Loucy (cell line): ENCODE results near the gene BBIP1.

Experiments
- H2AFZ ChIP-seq: fragments of 200-600 bp; sonication (generic); 2 replicates; pipeline ENCODE4 v1.6.0; 2016; ENCODE audit warnings: antibody characterized with exemption, mild to moderate bottlenecking, low read length, moderate library complexity
- H3F3A ChIP-seq: fragments of 200-600 bp; 2 replicates; pipeline ENCODE4 v1.6.0; 2016; ENCODE audit warnings: antibody characterized with exemption, low read depth, mild to moderate bottlenecking
- H3K27me3 ChIP-seq: fragments of 200-600 bp; sonication (generic); 2 replicates; pipeline ENCODE4 v1.6.1; 2014; ENCODE audit warnings: low read length, mild to moderate bottlenecking; ENCODE audit not compliant: insufficient read depth, poor library complexity, severe bottlenecking
- H3K36me3 ChIP-seq: fragments of 200-600 bp; sonication (generic); 2 replicates; pipeline ENCODE4 v1.6.1; 2016; ENCODE audit warnings: low read length; ENCODE audit not compliant: insufficient read depth
- H3K4me1 ChIP-seq: fragments of 200-600 bp; sonication (generic); 2 replicates; pipeline ENCODE4 v1.5.1; 2014; ENCODE audit warnings: low read length, mild to moderate bottlenecking; ENCODE audit not compliant: insufficient read depth, poor library complexity, severe bottlenecking
- H3K4me2 ChIP-seq: fragments of 200-600 bp; sonication (generic); 2 replicates; pipeline ENCODE4 v1.6.0; 2014; ENCODE audit warnings: antibody characterized with exemption, low read length, low read depth, mild to moderate bottlenecking; ENCODE audit not compliant: poor library complexity, severe bottlenecking
- H3K4me3 ChIP-seq: fragments of 200-600 bp; sonication (generic); 2 replicates; pipeline ENCODE4 v1.5.1; 2014; ENCODE audit warnings: low read length, mild to moderate bottlenecking, mixed read lengths; ENCODE audit not compliant: poor library complexity, severe bottlenecking
- H3K79me2 ChIP-seq: fragments of 200-600 bp; sonication (generic); 2 replicates; pipeline ENCODE4 v1.6.1; 2014; ENCODE audit warnings: low read length; ENCODE audit not compliant: insufficient read depth
- H3K9ac ChIP-seq: fragments of 200-600 bp; sonication (generic); 2 replicates; pipeline ENCODE4 v1.6.0; 2014; ENCODE audit warnings: mild to moderate bottlenecking, low read depth, low read length, moderate library complexity; ENCODE audit not compliant: poor library complexity, severe bottlenecking
- H3K9me2 ChIP-seq: fragments of 200-600 bp; sonication (generic); replicated peaks from 2 replicates; pipeline ENCODE4 v1.6.1; 2016; ENCODE audit warnings: low read depth, low read length, mixed read lengths
- H3K9me3 ChIP-seq: fragments of 200-600 bp; sonication (generic); 2 replicates; pipeline ENCODE4 v1.6.1; 2014; ENCODE audit warnings: mild to moderate bottlenecking, antibody characterized with exemption, low read length, low read depth; ENCODE audit not compliant: insufficient read depth
- H4K20me1 ChIP-seq: fragments of 200-600 bp; sonication (generic); 2 replicates; pipeline ENCODE4 v1.6.0; 2014; ENCODE audit warnings: antibody characterized with exemption, low read length, mild to moderate bottlenecking; ENCODE audit not compliant: insufficient read depth, poor library complexity, severe bottlenecking
- EZH2phosphoT487 ChIP-seq: fragments of 200-600 bp; IDR thresholded peaks from 2 replicates; pipeline ENCODE4 v1.6.1; 2018; ENCODE audit warnings: antibody characterized with exemption, mild to moderate bottlenecking, moderate library complexity, borderline replicate concordance
- TF ChIP-seq, protein P1 (sequence below): fragments of 200-600 bp; sonication (generic); conservative IDR thresholded peaks from 2 replicates; pipeline ENCODE4 v1.5.1; 2014; ENCODE audit warnings: mild to moderate bottlenecking, antibody characterized with exemption, low read length

The BBIP1 gene

DNA sequence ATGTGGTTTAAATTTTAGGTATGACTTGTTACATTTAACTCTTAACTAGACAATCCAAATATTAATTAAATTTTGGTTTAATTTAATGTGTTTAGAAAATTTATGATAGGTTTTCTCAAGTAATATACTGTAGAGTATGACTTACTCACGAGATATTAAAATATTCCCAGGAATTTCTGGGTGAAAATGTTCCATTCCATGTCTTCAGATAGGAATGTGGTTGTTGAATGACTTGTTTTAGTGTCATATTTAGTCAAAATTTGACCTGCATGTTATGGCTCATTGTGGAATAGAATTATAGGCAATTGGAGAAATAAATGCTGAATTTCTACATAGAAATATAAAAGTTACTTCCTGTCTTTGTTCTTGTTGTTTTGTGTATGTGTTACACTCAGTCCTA is 47.2 kb upstream of the BBIP1 start:
- Histone ChIP-seq H3K9me2 (no peaks in the 10 kb centered on the region), H3K9ac (no peak overlapping the region), H3F3A (no peaks in the 10 kb centered on the region), H3K4me1 (no peaks in the 10 kb centered on the region), H3K4me2 (no peak overlapping the region), H3K79me2 (peaks cover 93% of the 10 kb centered on the region), H3K36me3 (peaks cover 9% of the 10 kb centered on the region), H3K27me3 (no peaks in the 10 kb centered on the region), H4K20me1 (peaks cover 42% of the 10 kb centered on the region), H3K9me3 (no peaks in the 10 kb centered on the region), H3K4me3 (no peak overlapping the region), H2AFZ (no peak overlapping the region)
- no peak for TF ChIP-seq EZH2phosphoT487
- TF ChIP-seq, protein P1, sequence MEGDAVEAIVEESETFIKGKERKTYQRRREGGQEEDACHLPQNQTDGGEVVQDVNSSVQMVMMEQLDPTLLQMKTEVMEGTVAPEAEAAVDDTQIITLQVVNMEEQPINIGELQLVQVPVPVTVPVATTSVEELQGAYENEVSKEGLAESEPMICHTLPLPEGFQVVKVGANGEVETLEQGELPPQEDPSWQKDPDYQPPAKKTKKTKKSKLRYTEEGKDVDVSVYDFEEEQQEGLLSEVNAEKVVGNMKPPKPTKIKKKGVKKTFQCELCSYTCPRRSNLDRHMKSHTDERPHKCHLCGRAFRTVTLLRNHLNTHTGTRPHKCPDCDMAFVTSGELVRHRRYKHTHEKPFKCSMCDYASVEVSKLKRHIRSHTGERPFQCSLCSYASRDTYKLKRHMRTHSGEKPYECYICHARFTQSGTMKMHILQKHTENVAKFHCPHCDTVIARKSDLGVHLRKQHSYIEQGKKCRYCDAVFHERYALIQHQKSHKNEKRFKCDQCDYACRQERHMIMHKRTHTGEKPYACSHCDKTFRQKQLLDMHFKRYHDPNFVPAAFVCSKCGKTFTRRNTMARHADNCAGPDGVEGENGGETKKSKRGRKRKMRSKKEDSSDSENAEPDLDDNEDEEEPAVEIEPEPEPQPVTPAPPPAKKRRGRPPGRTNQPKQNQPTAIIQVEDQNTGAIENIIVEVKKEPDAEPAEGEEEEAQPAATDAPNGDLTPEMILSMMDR = no peak

DNA sequence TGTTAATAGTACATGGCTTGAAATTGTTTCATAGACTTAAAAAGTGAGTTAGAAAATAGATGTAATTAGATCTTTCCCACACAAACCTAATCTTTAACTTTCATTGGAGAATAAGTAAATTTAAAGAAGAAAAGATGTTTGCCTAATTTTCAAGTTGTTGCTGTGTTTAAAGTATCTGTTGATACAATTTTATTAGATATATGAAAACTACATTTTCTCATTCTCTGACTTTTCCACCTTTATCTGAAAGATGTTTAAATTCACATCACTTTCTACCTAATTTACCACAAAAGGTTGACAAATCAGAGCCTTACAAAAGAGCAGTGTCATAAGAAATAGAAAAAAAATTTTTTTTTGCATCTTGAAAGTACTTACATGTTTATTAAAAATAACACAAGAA is 46.2 kb upstream of the BBIP1 start:
- TF ChIP-seq EZH2phosphoT487 = no peak
- TF ChIP-seq, protein P1 = no peak
- Histone ChIP-seq H4K20me1 (peaks cover 44% of the 10 kb centered on the region), H3K79me2 (peaks cover 93% of the 10 kb centered on the region), H2AFZ (no peak overlapping the region), H3F3A (no peaks in the 10 kb centered on the region), H3K9me3 (no peaks in the 10 kb centered on the region), H3K4me2 (no peak overlapping the region), H3K4me1 (no peaks in the 10 kb centered on the region), H3K36me3 (peaks cover 9% of the 10 kb centered on the region), H3K9ac (no peak overlapping the region), H3K27me3 (no peaks in the 10 kb centered on the region), H3K4me3 (no peak overlapping the region), H3K9me2 (no peaks in the 10 kb centered on the region)

DNA sequence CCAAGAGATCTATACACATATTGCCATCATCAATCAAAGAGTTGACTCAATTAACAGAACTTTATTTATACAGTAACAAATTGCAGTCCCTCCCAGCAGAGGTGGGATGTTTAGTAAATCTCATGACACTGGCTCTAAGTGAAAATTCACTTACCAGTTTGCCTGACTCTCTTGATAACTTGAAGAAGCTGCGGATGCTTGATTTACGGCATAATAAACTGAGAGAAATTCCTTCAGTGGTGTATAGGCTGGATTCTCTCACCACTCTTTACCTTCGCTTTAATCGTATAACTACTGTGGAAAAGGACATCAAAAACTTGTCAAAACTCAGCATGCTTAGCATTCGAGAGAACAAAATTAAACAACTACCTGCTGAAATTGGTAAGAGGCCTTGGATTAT is 45.7 kb upstream of the BBIP1 start:
- Histone ChIP-seq H4K20me1 (peaks cover 41% of the 10 kb centered on the region), H2AFZ (no peak overlapping the region), H3K9ac (no peak overlapping the region), H3F3A (no peaks in the 10 kb centered on the region), H3K9me3 (no peaks in the 10 kb centered on the region), H3K4me3 (no peak overlapping the region), H3K79me2 (peaks cover 93% of the 10 kb centered on the region), H3K36me3 (peaks cover 9% of the 10 kb centered on the region), H3K9me2 (no peaks in the 10 kb centered on the region), H3K4me2 (no peak overlapping the region), H3K4me1 (no peaks in the 10 kb centered on the region), H3K27me3 (no peaks in the 10 kb centered on the region)
- TF ChIP-seq, protein P1 = no peak
- TF ChIP-seq EZH2phosphoT487 = no peak
